Astrocyte (in vitro differentiated cells and primary cell): Measurements from ENCODE around the gene PAPSS2.

ENCODE experiments used
- EZH2 ChIP-seq: IDR thresholded peaks from 2 replicates; pipeline ENCODE4 v1.6.1; 2012; ENCODE audit warnings: mild to moderate bottlenecking, low read length, inconsistent platforms; ENCODE audit not compliant: insufficient read depth
- TF ChIP-seq, protein P1 (sequence below): IDR thresholded peaks from 2 replicates; pipeline ENCODE4 v1.5.1; 2011; ENCODE audit warnings: low read depth, mild to moderate bottlenecking, inconsistent platforms, low read length, moderate library complexity; ENCODE audit not compliant: insufficient read depth

DNA sequence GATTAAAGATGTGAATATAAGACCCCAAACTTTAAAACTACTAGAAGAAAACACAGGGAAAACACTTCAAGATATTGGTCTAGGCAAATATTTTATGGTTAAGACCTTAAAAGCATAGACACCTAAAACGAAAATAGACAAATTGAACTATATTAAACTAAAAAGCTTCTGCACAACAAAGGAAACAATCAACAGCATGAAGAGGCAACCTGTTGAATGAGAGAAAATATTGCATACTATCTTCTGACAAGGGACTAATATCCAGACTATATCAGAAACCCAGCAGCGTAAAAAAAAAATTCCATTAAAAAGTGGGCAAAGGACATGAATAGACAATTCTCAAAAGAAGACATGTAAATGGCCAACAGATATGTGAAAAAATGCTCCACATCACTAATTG lies 18.6 kb downstream of the PAPSS2 start:
- TF ChIP-seq, protein P1, sequence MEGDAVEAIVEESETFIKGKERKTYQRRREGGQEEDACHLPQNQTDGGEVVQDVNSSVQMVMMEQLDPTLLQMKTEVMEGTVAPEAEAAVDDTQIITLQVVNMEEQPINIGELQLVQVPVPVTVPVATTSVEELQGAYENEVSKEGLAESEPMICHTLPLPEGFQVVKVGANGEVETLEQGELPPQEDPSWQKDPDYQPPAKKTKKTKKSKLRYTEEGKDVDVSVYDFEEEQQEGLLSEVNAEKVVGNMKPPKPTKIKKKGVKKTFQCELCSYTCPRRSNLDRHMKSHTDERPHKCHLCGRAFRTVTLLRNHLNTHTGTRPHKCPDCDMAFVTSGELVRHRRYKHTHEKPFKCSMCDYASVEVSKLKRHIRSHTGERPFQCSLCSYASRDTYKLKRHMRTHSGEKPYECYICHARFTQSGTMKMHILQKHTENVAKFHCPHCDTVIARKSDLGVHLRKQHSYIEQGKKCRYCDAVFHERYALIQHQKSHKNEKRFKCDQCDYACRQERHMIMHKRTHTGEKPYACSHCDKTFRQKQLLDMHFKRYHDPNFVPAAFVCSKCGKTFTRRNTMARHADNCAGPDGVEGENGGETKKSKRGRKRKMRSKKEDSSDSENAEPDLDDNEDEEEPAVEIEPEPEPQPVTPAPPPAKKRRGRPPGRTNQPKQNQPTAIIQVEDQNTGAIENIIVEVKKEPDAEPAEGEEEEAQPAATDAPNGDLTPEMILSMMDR: no peak
- no peak for TF ChIP-seq EZH2
